HEK293 (cell line): Measurements from ENCODE around the gene SMIM43.

Source experiments
- CTCF ChIA-PET: fragments of 350-600 bp; formaldehyde crosslinking; extraction: SDS; loops from one replicate; lab custom pipeline; 2021; ENCODE audit warnings: antibody characterized with exemption; lab: Yijun Ruan, JAX
- POLR2A ChIA-PET: fragments of 300-600 bp; formaldehyde crosslinking; extraction: SDS; loops from one replicate; lab custom pipeline; 2020; ENCODE audit warnings: antibody characterized with exemption, inconsistent platforms; lab: Yijun Ruan, JAX
- H3K27ac ChIP-seq: fragments of 200-500 bp; sonication (Bioruptor generic); 2 replicates; pipeline ENCODE4 v1.5.1; 2014; ENCODE audit warnings: low read depth, low read length, control low read depth, inconsistent platforms; ENCODE audit errors: extremely low read depth
- H3K36me3 ChIP-seq, 2 experiments: fragments of 200-500 bp in 1 of 2; sonication (Bioruptor generic) in 1 of 2; 1 replicate in 1 of 2; 2 replicates in 1 of 2; pipeline ENCODE4 v1.5.1; 2014 to 2017; ENCODE audit warnings: inconsistent platforms in 2 of 2, low read length in 2 of 2; ENCODE audit not compliant: control insufficient read depth in 2 of 2, insufficient read depth in 1 of 2
- H3K4me1 ChIP-seq: fragments of 200-500 bp; sonication (Bioruptor generic); 2 replicates; pipeline ENCODE4 v1.5.1; 2014; ENCODE audit warnings: mild to moderate bottlenecking, low read length, inconsistent platforms; ENCODE audit not compliant: control insufficient read depth, insufficient read depth
- H3K4me3 ChIP-seq: 2 replicates; pipeline ENCODE4 v1.5.1; 2011; ENCODE audit warnings: low read depth, mild to moderate bottlenecking, control low read depth, low read length, moderate library complexity
- H3K9me3 ChIP-seq: fragments of 200-500 bp; sonication (Bioruptor generic); 2 replicates; pipeline ENCODE4 v1.5.1; 2014; ENCODE audit warnings: low read depth, low read length, inconsistent platforms; ENCODE audit not compliant: control insufficient read depth, insufficient read depth
- KLF16 ChIP-seq: fragments of 450-650 bp; formaldehyde crosslinking; IDR thresholded peaks from 2 replicates; pipeline ENCODE4 v1.5.1; 2017; ENCODE audit warnings: missing biosample characterization, missing genetic modification characterization
- PRDM2 ChIP-seq: fragments of 450-650 bp; formaldehyde crosslinking; IDR thresholded peaks from 2 replicates; pipeline ENCODE4 v1.5.1; 2016; ENCODE audit warnings: missing biosample characterization, missing genetic modification characterization, borderline replicate concordance
- SETDB1 ChIP-seq: IDR thresholded peaks from one replicate; pipeline ENCODE4 v1.6.1; 2017; ENCODE audit warnings: mild to moderate bottlenecking, low read length, moderate library complexity, mixed read lengths; ENCODE audit not compliant: insufficient read length
- ZBTB1 ChIP-seq: fragments of 450-650 bp; formaldehyde crosslinking; IDR thresholded peaks from 2 replicates; pipeline ENCODE4 v1.5.1; 2016; ENCODE audit warnings: missing biosample characterization, missing genetic modification characterization
- ZNF133 ChIP-seq: fragments of 450-650 bp; formaldehyde crosslinking; IDR thresholded peaks from 2 replicates; pipeline ENCODE4 v1.5.1; 2016; ENCODE audit warnings: missing biosample characterization, missing genetic modification characterization
- ZNF157 ChIP-seq: fragments of 450-650 bp; formaldehyde crosslinking; IDR thresholded peaks from 2 replicates; pipeline ENCODE4 v1.5.1; 2016; ENCODE audit warnings: missing biosample characterization, missing genetic modification characterization
- ZNF16 ChIP-seq: fragments of 450-650 bp; formaldehyde crosslinking; IDR thresholded peaks from 2 replicates; pipeline ENCODE4 v1.5.1; 2016; ENCODE audit warnings: low read depth, missing biosample characterization, missing genetic modification characterization
- ZNF18 ChIP-seq: fragments of 450-650 bp; formaldehyde crosslinking; IDR thresholded peaks from 2 replicates; pipeline ENCODE4 v1.5.1; 2016; ENCODE audit warnings: missing biosample characterization, missing genetic modification characterization
- ZNF202 ChIP-seq: fragments of 450-650 bp; formaldehyde crosslinking; IDR thresholded peaks from 2 replicates; pipeline ENCODE4 v1.5.1; 2016; ENCODE audit warnings: missing biosample characterization, missing genetic modification characterization, borderline replicate concordance
- ZNF266 ChIP-seq: fragments of 450-650 bp; formaldehyde crosslinking; IDR thresholded peaks from 2 replicates; pipeline ENCODE4 v1.5.1; 2016; ENCODE audit warnings: missing biosample characterization, missing genetic modification characterization, low read depth
- ZNF335 ChIP-seq: fragments of 450-650 bp; formaldehyde crosslinking; conservative IDR thresholded peaks from 2 replicates; pipeline ENCODE4 v1.5.1; 2016; ENCODE audit warnings: missing biosample characterization, missing genetic modification characterization
- ZNF366 ChIP-seq: fragments of 450-650 bp; formaldehyde crosslinking; conservative IDR thresholded peaks from 2 replicates; pipeline ENCODE4 v1.5.1; 2016; ENCODE audit warnings: missing biosample characterization, missing genetic modification characterization
- ZNF416 ChIP-seq: fragments of 450-650 bp; formaldehyde crosslinking; IDR thresholded peaks from 2 replicates; pipeline ENCODE4 v1.5.1; 2016; ENCODE audit warnings: missing biosample characterization, missing genetic modification characterization
- ZNF501 ChIP-seq: fragments of 450-650 bp; formaldehyde crosslinking; IDR thresholded peaks from 2 replicates; pipeline ENCODE4 v1.5.1; 2016; ENCODE audit warnings: missing biosample characterization, missing genetic modification characterization
- ZNF518A ChIP-seq: fragments of 450-650 bp; formaldehyde crosslinking; conservative IDR thresholded peaks from 2 replicates; pipeline ENCODE4 v1.5.1; 2016; ENCODE audit warnings: low read depth, missing biosample characterization, missing genetic modification characterization
- ZNF596 ChIP-seq: fragments of 450-650 bp; IDR thresholded peaks from 2 replicates; pipeline ENCODE4 v1.5.0; 2018; ENCODE audit warnings: missing biosample characterization, mild to moderate bottlenecking, missing genetic modification characterization, moderate library complexity
- ZNF623 ChIP-seq: fragments of 450-650 bp; formaldehyde crosslinking; IDR thresholded peaks from 2 replicates; pipeline ENCODE4 v1.5.1; 2016; ENCODE audit warnings: missing biosample characterization, missing genetic modification characterization
- ZNF624 ChIP-seq: fragments of 450-650 bp; formaldehyde crosslinking; IDR thresholded peaks from 2 replicates; pipeline ENCODE4 v1.5.1; 2017; ENCODE audit warnings: missing biosample characterization, missing genetic modification characterization
- ZNF660 ChIP-seq: fragments of 450-650 bp; IDR thresholded peaks from 2 replicates; pipeline ENCODE4 v1.5.1; 2018; ENCODE audit warnings: missing biosample characterization, mild to moderate bottlenecking, missing genetic modification characterization
- TF ChIP-seq, protein P1 (sequence below): fragments of 450-650 bp; formaldehyde crosslinking; optimal IDR thresholded peaks from 2 replicates; pipeline ENCODE3; 2016; ENCODE audit warnings: missing biosample characterization, mild to moderate bottlenecking, missing genetic modification characterization
- TF ChIP-seq, protein P2 (sequence below): fragments of 450-650 bp; formaldehyde crosslinking; IDR thresholded peaks from 2 replicates; pipeline ENCODE4 v1.5.1; 2017; ENCODE audit warnings: missing biosample characterization, missing genetic modification characterization

SMIM43 gene

DNA sequence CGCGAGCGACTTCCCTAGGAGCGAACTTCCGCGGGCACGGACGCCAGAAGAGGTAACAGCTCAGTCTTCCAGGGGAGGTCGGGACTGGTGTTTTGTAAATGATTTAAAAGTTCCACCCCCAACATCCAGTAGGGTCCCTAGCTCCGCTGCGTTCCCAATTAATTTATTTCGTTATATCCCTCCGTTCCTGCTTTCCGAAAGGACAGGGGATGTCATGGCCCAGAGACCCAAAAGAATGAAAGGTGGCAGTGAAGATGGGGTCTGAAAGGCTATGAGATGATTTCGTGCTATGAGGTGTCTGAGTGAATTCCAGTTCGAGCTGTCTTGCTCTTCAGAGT lies 373 bp upstream of the SMIM43 start:
- H3K27ac ChIP-seq, result no peak overlapping the region; the same call in 1 of the 2 replicates
- H3K9me3 ChIP-seq, result no peaks in the 10 kb centered on the region
- TF ChIP-seq, protein P1, sequence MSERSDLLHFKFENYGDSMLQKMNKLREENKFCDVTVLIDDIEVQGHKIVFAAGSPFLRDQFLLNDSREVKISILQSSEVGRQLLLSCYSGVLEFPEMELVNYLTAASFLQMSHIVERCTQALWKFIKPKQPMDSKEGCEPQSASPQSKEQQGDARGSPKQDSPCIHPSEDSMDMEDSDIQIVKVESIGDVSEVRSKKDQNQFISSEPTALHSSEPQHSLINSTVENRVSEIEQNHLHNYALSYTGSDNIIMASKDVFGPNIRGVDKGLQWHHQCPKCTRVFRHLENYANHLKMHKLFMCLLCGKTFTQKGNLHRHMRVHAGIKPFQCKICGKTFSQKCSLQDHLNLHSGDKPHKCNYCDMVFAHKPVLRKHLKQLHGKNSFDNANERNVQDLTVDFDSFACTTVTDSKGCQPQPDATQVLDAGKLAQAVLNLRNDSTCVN, result peak; percentile 13
- TF ChIP-seq ZNF335 (tag by site-specific recombination) (peak; percentile 35), ZNF660 (tag by site-specific recombination) (no peak), ZNF596 (tag by site-specific recombination) (no peak), ZNF202 (no peak), ZNF157 (no peak), ZNF416 (tag by site-specific recombination) (no peak), SETDB1 (no peak), ZNF623 (tag by site-specific recombination) (no peak)
- TF ChIP-seq, protein P2, sequence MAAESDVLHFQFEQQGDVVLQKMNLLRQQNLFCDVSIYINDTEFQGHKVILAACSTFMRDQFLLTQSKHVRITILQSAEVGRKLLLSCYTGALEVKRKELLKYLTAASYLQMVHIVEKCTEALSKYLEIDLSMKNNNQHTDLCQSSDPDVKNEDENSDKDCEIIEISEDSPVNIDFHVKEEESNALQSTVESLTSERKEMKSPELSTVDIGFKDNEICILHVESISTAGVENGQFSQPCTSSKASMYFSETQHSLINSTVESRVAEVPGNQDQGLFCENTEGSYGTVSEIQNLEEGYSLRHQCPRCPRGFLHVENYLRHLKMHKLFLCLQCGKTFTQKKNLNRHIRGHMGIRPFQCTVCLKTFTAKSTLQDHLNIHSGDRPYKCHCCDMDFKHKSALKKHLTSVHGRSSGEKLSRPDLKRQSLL (tag by site-specific recombination), result no peak
- TF ChIP-seq, all 188 proteins: peak for 2
- Histone ChIP-seq H3K4me1 (no peaks in the 10 kb centered on the region), H3K4me3 (peak overlapping the region; percentile 43), H3K36me3 (no peaks in the 10 kb centered on the region)
- ChIA-PET CTCF (interaction anchor here (0.7 kb wide), 1 partner anchor 14 kb away, joined by 3 read pairs; no protein-coding TSS in a partner anchor), POLR2A (no interaction called here)

GRCh38 chr4:121764303-121764701 lies 662 bp downstream of the SMIM43 start:
- ChIA-PET CTCF (no interaction called here), POLR2A (no interaction called here)
- H3K4me3 ChIP-seq, result peak overlapping the region; percentile 43

More at GRCh38 chr4:121764303-121764701, 662 bp downstream of the SMIM43 start:
- H3K27ac ChIP-seq, result no peak overlapping the region
- no peak for TF ChIP-seq ZNF501 (tag by site-specific recombination)
- TF ChIP-seq KLF16 (tag by site-specific recombination), result no peak
- no peak for TF ChIP-seq PRDM2 (tag by site-specific recombination)
- no peak for TF ChIP-seq ZNF518A (tag by site-specific recombination)
- TF ChIP-seq ZNF18 (tag by site-specific recombination), result no peak
- no peak for TF ChIP-seq ZNF133 (tag by site-specific recombination)
- no peak for TF ChIP-seq ZNF596 (tag by site-specific recombination)
- no peak for TF ChIP-seq ZNF624 (tag by site-specific recombination)
- TF ChIP-seq ZBTB1 (tag by site-specific recombination), result no peak
- no peak for TF ChIP-seq ZNF16 (tag by site-specific recombination)
- no peak for TF ChIP-seq ZNF366 (tag by site-specific recombination)
- TF ChIP-seq ZNF266, result no peak
- no peaks in the 10 kb centered on the region for H3K36me3 ChIP-seq
- H3K9me3 ChIP-seq, result no peaks in the 10 kb centered on the region
- H3K4me1 ChIP-seq, result no peaks in the 10 kb centered on the region
